ENCODE data around the gene PTPN21.

DNA sequence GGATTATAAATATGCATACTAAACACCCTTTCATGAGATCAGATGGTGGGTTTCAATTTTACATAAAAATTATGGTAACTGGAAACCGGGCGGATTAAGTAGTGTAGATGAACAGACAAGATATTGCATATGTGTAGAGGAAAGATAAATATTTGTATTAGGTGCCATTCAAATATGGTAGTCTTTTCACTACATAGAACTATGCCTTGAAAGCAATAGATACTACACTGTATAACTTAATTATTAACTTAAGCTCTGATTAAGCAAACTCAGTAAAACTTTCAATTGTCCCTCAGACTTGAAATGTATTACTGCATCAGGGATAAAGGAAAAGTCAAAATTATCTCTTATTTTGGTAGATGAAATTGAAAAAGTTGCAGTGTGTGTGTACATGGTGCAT lies 1.9 kb downstream of the PTPN21 start:
- TF ChIP-seq, protein P1, sequence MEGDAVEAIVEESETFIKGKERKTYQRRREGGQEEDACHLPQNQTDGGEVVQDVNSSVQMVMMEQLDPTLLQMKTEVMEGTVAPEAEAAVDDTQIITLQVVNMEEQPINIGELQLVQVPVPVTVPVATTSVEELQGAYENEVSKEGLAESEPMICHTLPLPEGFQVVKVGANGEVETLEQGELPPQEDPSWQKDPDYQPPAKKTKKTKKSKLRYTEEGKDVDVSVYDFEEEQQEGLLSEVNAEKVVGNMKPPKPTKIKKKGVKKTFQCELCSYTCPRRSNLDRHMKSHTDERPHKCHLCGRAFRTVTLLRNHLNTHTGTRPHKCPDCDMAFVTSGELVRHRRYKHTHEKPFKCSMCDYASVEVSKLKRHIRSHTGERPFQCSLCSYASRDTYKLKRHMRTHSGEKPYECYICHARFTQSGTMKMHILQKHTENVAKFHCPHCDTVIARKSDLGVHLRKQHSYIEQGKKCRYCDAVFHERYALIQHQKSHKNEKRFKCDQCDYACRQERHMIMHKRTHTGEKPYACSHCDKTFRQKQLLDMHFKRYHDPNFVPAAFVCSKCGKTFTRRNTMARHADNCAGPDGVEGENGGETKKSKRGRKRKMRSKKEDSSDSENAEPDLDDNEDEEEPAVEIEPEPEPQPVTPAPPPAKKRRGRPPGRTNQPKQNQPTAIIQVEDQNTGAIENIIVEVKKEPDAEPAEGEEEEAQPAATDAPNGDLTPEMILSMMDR (IDR thresholded peaks at IDR 0.05; ENCODE audit: insufficient read depth, low read length), result no peak
- no peak for TF ChIP-seq POLR2AphosphoS5 (IDR thresholded peaks at IDR 0.05; ENCODE audit: low read depth)
- TF ChIP-seq, protein P2, sequence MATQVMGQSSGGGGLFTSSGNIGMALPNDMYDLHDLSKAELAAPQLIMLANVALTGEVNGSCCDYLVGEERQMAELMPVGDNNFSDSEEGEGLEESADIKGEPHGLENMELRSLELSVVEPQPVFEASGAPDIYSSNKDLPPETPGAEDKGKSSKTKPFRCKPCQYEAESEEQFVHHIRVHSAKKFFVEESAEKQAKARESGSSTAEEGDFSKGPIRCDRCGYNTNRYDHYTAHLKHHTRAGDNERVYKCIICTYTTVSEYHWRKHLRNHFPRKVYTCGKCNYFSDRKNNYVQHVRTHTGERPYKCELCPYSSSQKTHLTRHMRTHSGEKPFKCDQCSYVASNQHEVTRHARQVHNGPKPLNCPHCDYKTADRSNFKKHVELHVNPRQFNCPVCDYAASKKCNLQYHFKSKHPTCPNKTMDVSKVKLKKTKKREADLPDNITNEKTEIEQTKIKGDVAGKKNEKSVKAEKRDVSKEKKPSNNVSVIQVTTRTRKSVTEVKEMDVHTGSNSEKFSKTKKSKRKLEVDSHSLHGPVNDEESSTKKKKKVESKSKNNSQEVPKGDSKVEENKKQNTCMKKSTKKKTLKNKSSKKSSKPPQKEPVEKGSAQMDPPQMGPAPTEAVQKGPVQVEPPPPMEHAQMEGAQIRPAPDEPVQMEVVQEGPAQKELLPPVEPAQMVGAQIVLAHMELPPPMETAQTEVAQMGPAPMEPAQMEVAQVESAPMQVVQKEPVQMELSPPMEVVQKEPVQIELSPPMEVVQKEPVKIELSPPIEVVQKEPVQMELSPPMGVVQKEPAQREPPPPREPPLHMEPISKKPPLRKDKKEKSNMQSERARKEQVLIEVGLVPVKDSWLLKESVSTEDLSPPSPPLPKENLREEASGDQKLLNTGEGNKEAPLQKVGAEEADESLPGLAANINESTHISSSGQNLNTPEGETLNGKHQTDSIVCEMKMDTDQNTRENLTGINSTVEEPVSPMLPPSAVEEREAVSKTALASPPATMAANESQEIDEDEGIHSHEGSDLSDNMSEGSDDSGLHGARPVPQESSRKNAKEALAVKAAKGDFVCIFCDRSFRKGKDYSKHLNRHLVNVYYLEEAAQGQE (IDR thresholded peaks at IDR 0.05; ENCODE audit: insufficient replicate concordance, low read depth), result no peak

Data from HL-60 (cell line).